CD4-positive, alpha-beta T cell treated with Interleukin-21 for 1 hour (primary cell): ENCODE data around the gene KRT86.
"Not testable (repeated sequence)": the region's sequence is repeated elsewhere in the genome, so short reads cannot be mapped to it uniquely, and the experiment has no call there.

ENCODE experiments used
- DNase-seq: peaks from one replicate; pipeline ENCODE4 v3.0.0-alpha.2; 2020

The KRT86 gene

DNA sequence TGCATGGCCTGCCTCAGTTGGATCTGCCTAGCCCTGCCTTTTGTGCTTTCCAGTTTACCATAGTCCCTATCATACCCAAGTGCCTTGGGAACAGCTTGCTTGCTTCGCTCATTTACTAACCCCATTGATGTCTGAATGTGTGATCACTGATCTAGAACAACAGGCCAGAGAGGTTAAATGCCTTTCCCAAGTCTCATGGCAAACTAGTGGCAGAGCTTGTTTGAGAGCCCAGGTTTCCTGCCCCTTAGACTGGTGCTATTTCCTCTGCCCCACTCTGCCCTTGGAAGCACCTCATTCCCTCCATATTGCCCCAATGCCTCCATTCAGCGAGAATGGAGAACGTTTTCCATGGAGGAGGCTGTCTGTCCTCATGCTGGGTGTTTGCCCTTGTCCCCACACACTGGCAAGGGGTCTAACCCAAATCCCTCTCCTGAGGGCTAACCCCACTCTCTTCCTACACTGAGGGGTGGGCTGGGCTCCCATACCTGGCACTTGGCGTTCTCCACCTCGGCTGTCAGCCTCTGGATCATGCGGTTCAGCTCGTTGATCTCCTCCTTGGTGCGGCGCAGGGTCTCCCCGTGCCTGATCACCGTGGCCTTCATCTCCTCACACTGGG, 21.6 kb upstream of the KRT86 start:
- DNase-seq = no peak

- no peak for DNase-seq
Measured at GRCh38 chr12:52253391-52254179, 20.9 kb upstream of the KRT86 start.

DNA sequence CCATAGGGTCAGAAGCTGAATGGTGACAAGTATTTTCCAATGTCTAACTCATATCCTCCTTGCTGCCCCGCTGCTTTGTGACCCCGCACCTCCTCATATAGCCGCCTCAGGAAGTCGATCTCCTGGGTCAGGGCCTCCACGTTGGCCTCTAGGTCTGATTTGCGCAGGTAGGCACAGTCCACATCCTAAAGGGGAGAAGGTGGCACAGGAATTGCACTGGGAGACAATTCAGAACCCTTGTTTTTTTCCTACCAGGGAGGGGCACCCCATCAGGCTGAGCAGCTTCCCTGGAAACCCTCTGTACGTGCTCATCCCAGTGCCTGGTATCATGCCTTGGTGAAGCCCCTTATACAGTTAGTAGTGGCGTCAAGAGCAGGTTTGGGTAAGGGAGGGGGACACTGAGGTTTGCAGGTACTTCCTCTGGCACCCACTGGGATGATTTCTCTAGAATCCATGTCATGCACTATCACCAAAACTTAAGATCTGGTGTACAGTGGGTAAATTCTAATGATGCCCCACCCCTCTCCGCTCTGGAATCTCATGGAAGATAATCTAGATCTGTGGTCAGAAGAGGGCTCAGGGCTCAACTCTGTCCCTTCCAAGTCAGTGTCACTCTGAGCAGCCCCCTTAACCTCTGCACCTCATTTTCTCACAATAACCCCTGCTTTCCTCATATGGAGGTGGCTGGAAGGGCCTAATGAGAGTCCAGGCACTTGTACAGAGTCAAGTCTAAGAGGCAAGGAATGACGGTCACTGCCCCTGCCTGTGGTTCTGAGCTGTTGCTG, 20.1 kb upstream of the KRT86 start:
- DNase-seq = no peak

DNA sequence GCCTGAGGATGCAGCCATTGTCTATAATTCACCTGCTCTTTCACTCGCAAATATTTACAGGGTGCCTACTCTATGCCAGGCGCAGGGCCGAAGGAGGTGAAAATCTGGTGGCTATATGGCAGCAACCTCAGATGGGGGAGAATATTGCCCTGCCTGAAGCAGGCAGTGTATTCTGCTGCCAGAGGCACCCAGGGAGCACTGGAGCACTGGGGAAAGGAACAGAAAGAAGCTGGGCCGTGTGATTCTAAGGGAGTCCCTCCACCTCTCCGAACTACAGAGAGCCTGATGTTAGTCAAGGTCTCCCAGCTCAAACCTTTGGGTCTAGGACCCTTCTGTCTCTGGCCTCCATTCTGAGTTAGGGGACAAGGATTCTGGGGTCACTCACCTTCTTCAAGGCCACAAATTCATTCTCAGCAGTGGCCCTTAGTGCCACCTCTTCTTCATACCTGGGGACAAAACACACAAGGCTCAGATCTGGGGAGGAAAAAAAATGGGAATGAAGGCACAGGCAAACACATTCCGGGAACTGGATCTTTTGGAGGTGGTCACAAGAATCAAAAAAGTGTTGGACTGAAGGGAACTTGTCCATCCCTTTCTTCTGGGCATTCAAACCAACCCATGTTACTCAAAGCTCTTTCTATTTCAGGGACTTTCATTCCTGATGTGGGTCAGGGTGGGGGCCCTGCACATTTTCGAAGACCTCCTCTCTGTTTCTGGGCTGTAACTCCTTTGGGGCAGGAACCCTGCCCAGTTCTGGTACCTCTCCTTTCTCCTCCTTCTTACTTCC, 19.3 kb upstream of the KRT86 start:
- no peak for DNase-seq

DNA sequence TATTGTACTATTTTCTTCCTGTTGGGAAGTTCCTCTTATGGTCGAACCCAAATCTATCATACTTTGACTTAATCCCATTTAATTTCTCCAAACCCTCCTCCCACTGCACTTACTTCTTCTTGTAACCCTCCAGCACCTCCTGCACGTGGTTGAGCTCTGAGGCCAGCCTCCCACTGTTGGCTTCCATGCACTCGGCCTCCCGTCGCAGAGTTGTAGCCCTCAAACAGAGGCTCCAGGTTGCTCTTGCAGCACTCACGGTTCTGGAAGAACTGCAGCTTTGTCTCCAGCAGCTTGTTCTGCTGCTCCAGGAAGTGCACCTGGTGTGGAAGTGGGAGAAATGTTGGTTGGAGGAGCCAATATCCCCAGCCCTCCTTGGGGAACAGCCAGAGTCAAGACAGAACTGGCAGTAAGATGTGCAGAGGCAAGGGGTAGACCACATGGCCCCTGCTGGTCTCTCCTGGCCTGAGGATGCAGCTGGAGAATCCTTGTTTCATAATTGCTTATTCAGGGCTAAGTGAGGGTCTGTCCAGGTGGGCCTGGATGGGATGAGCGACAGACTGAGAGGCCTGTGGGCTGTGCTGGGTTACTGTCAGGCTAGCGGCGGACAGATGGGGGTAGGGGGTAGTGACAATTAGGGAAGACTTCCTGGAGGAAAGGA, 18.4 kb upstream of the KRT86 start:
- DNase-seq = no peak

DNA sequence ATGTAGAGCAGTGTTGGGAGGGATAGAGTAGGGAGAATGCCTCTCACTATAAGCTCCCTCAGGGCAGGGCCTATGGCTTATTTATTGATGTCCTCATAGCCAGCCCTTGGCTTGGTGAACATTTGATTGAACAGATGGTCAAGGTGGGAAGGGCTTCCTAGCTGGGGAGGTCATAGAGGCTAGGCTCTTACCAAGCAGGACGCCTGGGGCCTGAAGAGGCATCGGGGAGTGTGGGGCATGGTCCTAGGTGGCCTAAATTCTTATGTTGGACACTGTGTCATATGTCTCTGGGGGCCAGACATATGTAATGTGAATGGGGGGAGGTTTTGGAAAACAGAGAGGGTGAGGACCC, 17.9 kb upstream of the KRT86 start:
- no peak for DNase-seq

- no peak for DNase-seq
Measured at GRCh38 chr12:52257074-52257551, 17.3 kb upstream of the KRT86 start.

- DNase-seq = not testable (repeated sequence)
Measured at GRCh38 chr12:52257922-52258321, 16.5 kb upstream of the KRT86 start.

- DNase-seq = no peak
Measured at GRCh38 chr12:52258335-52258901, 16.0 kb upstream of the KRT86 start.

DNA sequence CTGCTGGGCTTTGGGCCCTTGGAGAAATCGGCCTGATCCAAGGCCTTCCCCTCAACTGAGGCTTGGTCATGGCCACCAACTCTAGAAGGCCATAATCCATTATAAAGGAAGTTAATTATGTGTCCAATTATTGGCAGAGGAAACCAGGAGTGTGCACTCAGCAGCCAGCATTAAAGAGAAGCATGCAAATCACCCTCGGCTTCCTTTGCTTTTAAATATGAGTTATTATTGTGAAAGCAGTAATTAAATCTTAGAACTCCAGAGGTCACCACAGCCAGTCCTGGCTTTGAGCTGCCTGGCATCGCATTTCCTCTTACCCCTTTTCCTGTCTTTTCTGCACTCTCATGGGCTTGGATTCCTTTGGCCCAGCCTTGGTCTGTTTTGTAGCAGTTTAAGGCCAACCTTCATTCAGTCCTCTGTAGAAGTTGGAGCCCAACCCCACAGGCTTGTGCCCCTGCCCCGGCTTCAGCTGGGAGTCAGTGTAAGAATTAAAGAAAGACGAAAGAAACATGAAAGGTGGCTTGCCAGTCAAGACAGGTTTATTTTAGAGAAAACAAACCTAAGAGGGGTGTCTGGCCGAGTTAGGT, 14.7 kb upstream of the KRT86 start:
- DNase-seq = no peak

- DNase-seq = no peak
Measured at GRCh38 chr12:52260361-52261207, 13.9 kb upstream of the KRT86 start.

DNA sequence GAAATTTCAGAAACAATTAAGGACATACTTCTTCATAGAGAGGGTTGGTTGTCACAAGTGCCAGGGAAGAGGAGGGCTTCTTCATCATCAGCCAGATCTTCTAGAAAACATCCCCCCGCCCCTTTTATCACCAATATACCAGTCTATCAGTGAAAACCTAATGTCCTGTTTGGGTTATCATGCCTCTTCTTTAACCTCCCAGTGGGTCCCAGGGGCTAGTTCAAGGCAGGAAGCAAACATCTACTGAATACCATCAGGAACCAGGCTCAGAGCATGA, 13.3 kb upstream of the KRT86 start:
- DNase-seq = no peak

DNA sequence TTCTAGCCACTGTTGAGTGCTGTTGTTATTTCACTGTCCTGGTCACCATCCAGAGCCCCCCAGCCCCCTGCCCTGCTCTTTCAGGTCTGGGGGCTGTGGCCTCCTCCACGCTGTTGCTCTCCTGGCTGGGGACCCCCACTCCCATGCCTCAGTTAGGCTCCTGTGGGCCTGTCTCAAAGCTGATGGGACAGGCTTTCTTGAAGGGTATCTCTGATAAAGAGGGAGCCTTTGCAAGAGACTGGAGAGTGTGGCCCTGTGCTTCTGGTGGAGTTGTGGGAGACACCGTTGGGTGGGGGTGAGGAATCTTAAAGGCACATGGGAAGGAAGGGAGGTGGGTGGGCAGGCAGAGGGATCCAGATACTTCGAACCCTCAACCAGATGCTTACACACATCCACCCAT, 12.2 kb upstream of the KRT86 start:
- no peak for DNase-seq

DNA sequence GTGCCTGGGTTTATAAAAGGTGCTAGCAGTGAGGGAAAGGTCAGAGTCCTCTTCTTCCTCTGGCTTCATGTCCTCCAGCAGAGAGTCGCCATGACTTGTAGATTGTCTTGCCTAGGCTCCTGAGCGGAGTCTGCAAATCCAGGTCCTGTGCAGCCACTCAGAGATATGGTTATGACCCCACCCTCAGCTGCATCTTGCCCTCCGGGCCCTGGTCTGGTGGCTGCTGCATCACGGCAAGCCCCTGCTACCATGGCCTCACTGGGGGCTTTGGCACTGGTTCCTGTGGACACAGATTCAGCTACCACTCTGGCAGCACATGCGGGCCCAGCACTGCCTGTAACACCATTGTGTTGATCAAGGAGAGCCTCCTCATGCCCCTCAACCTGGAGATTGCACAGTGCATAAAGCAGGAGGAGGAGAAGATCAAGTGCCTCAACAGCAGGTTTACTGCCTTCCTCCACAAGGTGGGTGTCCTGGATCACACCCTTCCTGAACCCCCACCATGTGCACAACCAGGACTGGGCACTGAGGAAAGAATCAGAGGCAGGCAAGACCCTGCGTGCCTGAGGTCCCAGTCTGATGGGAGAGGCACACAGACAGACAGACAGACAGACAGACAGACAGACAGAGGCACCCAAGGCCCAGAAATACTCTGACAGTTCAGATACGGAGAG, 10.5 kb upstream of the KRT86 start:
- DNase-seq = no peak

DNA sequence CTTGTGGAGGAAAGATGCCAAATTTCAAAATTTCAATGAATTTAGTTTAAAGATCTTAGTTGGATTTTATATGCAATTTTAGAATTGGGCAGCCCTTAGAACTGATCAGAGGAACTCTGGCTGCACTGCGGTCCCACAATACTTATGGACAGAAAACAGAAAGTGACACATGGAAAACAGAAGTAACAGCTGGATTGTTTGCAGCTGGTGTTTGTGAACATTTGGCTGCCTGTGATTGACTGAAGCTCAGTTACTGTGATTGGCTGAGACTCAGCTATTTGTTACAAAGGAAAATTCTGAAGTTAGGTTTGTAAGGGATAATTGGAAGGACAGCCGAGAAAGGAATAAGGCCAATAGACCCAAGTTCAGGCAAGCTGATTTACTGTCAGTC, 10.0 kb upstream of the KRT86 start:
- DNase-seq = no peak

DNA sequence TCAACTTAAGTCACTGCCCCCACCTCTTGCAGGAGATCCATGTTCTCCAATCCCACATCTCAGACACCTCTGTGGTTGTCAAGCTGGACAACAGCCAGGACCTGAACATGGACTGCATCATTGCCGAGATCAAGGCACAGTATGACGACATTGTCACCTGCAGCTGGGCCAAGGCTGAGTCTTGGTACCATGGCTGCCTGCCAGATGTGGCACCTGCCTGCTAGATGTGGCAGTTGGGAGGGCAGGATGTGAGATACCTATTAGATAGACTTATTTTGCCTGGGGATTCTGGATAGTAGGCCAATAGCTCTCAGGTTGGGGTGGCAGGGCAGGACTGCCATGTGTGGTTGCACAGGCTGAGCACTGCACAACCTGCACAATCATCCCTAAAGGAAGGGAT, 7.9 kb upstream of the KRT86 start:
- no peak for DNase-seq

- DNase-seq = no peak
Measured at GRCh38 chr12:52267266-52267665, 7.2 kb upstream of the KRT86 start.

GRCh38 chr12:52267699-52268098, 6.7 kb upstream of the KRT86 start:
- no peak for DNase-seq

GRCh38 chr12:52268212-52268611, 6.2 kb upstream of the KRT86 start:
- no peak for DNase-seq

DNA sequence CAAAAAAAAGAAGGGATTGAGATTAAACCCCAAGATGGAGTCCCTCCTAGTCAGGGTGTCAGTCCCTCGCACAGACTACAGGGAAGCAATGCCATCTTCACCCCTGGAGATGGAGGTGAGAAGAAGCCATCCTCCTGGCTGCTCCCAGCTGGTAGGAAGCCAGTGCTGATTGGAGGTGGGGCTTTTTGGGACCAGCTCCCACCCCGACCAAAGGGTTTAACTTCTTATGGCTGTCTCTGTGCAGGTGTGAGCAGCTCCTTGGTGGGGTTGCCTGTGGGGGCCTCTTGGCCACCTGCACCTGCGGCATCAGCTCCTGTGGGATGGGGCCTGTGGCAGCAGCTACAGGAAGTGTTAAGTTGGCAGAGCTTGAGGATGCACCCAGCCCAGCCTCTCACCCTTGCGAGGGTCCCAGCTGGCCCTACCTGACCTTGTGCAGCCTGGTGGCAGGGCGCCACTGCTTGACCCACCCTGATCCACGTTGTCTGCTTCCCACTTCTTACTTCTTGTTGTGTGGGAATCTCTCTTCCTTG, 3.8 kb upstream of the KRT86 start:
- no peak for DNase-seq
